Measurements from ENCODE around the gene NAB2. TPM values are rescaled to one million over a fixed set of nuclear protein-coding genes. Genes with fewer than 3 reads are reported as not detected.

NAB2 gene
- total RNA-seq, 2 donors from 2014 or later: 4.8 to 7.0 TPM

- H3K36me3 ChIP-seq: peaks cover 14% of the 10 kb centered on the region
- intact Hi-C loops (cut with DNase I): no loop called here
- no peak overlapping the region for H3K9ac ChIP-seq (ENCODE audit: low read depth in 2 of 2, low read length in 2 of 2)
- H3K4me1 ChIP-seq: peaks cover 10% of the 10 kb centered on the region
- no peaks in the 10 kb centered on the region for H3K9me3 ChIP-seq
- no peak for TF ChIP-seq CTCF (IDR thresholded peaks at IDR 0.05)
- DNase-seq: no peak
- H3K27me3 ChIP-seq: no peaks in the 10 kb centered on the region
- H3K4me3 ChIP-seq: no peak overlapping the region
- peak overlapping the region; percentile 41 for H3K27ac ChIP-seq
These were observed 51.1 kb downstream of the NAB2 start for GRCh38 chr12:57139796-57140649.

- Histone ChIP-seq H3K36me3 (peaks cover 14% of the 10 kb centered on the region), H3K4me3 (no peak overlapping the region), H3K4me1 (peaks cover 17% of the 10 kb centered on the region), H3K27ac (no peak overlapping the region), H3K9ac (ENCODE audit: low read depth in 2 of 2, low read length in 2 of 2) (no peak overlapping the region), H3K27me3 (no peaks in the 10 kb centered on the region), H3K9me3 (no peaks in the 10 kb centered on the region)
- TF ChIP-seq CTCF (IDR thresholded peaks at IDR 0.05): no peak
- intact Hi-C loops (cut with DNase I): no loop called here
- no peak for DNase-seq
These were observed 52.3 kb downstream of the NAB2 start for GRCh38 chr12:57141249-57141648.

DNA sequence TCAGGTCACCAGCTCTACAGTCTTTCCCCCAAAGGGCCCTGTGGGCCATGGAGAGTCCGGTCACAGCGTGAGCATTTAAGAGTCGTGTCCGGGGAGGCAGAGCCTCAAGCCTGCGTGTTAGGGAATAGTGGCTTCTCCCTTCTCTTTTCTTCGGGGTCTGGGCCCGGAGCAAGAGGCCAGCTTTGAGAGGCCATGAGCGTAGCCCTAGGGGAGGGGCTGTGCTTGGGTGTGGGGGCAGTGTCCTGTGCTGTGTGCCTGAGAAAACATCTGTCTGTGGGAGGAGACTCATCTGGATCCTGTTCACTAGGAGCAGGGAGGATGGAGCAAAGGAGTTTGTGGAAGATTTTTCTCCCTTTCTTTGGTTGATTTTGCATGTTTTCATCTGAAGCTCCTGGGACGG lies 53.2 kb downstream of the NAB2 start:
- peaks cover 24% of the 10 kb centered on the region for H3K4me1 ChIP-seq
- H3K27me3 ChIP-seq: no peaks in the 10 kb centered on the region
- intact Hi-C loops (cut with DNase I): no loop called here
- no peak overlapping the region for H3K27ac ChIP-seq
- no peaks in the 10 kb centered on the region for H3K9me3 ChIP-seq
- H3K9ac ChIP-seq (ENCODE audit: low read depth in 2 of 2, low read length in 2 of 2): no peak overlapping the region
- DNase-seq: no peak
- TF ChIP-seq CTCF (IDR thresholded peaks at IDR 0.05): no peak
- H3K36me3 ChIP-seq: peaks cover 14% of the 10 kb centered on the region
- no peak overlapping the region for H3K4me3 ChIP-seq

- Histone ChIP-seq H3K4me3 (no peak overlapping the region), H3K9me3 (no peaks in the 10 kb centered on the region), H3K4me1 (peaks cover 30% of the 10 kb centered on the region), H3K36me3 (peaks cover 14% of the 10 kb centered on the region), H3K9ac (ENCODE audit: low read depth in 2 of 2, low read length in 2 of 2) (no peak overlapping the region), H3K27me3 (no peaks in the 10 kb centered on the region), H3K27ac (no peak overlapping the region)
- intact Hi-C loops (cut with DNase I): no loop called here
- TF ChIP-seq CTCF (IDR thresholded peaks at IDR 0.05): no peak
- DNase-seq: no peak
These were observed 53.8 kb downstream of the NAB2 start for GRCh38 chr12:57142727-57143126.

DNA sequence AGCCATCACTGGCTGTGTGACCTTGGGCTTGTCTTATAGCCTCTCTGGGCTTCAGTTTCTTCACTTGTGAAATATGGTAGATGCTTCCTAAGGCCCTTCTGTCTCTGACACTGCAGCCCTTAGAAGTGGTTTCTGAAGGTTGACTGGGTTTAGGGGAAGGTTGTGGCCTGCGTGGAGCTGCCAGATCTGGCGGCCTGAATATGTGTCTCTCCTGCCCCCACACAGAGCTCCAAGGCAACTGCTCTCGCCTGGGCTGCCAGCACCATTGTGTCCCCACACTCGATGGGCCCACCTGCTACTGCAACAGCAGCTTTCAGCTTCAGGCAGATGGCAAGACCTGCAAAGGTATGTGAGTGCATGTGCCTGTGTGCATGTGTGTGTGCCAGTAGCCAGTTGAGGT lies 54.5 kb downstream of the NAB2 start:
- H3K27ac ChIP-seq: no peak overlapping the region

More for the DNA sequence above, 54.5 kb downstream of the NAB2 start:
- Histone ChIP-seq H3K36me3 (peaks cover 14% of the 10 kb centered on the region), H3K9ac (ENCODE audit: low read depth in 2 of 2, low read length in 2 of 2) (peak overlapping the region in 1 of 2 donors; percentile 30), H3K27me3 (no peaks in the 10 kb centered on the region), H3K4me3 (no peak overlapping the region), H3K4me1 (peaks cover 30% of the 10 kb centered on the region), H3K9me3 (no peaks in the 10 kb centered on the region)
- intact Hi-C loops (cut with DNase I): no loop called here
- no peak for DNase-seq
- no peak for TF ChIP-seq CTCF (IDR thresholded peaks at IDR 0.05)

Other genes starting within 250 kb of the NAB2 start
- gene SDR9C7, start 154.7 kb upstream of the NAB2 start, total RNA-seq: not detected
- under 1 TPM; 0.16 to 0.44 TPM for gene RDH16, start 131.5 kb upstream of the NAB2 start, total RNA-seq
- 1 to 10 TPM; 3.7 to 5.7 TPM for gene ZBTB39, start 82.6 kb upstream of the NAB2 start, total RNA-seq
- 1 to 10 TPM; 1.9 TPM for gene TAC3, start 72.6 kb upstream of the NAB2 start, total RNA-seq
- gene MYO1A, start 39.0 kb upstream of the NAB2 start, total RNA-seq: 100 to 1,000 TPM; 261 to 273 TPM
- gene NEMP1, start 10.3 kb upstream of the NAB2 start, total RNA-seq: 10 to 100 TPM in 1 of 2 donors, 1 to 10 TPM in 1; 7.3 to 21.1 TPM
- 100 to 1,000 TPM; 161 to 181 TPM for gene STAT6, start 22.2 kb downstream of the NAB2 start, total RNA-seq
- 100 to 1,000 TPM; 107 to 123 TPM for gene LRP1, start 39.4 kb downstream of the NAB2 start, total RNA-seq
- not detected for gene LRP1-AS, start 58.5 kb downstream of the NAB2 start, total RNA-seq
- gene NXPH4, start 127.7 kb downstream of the NAB2 start, total RNA-seq: under 1 TPM in 1 of 2 donors, not detected in 1; 0.27 TPM
- gene SHMT2, start 140.6 kb downstream of the NAB2 start, total RNA-seq: 100 to 1,000 TPM in 1 of 2 donors, 10 to 100 TPM in 1; 69.4 to 160 TPM
- gene STAC3, start 162.1 kb downstream of the NAB2 start, total RNA-seq: 1 to 10 TPM; 1.9 to 2.7 TPM